Measurements from ENCODE around the gene ERBB2. TPM values are rescaled to one million over a fixed set of nuclear protein-coding genes. Genes with fewer than 3 reads are reported as not detected.
A peak's percentile ranks its signal among the peaks of the same experiment; 100 is the strongest.

ERBB2 gene
- total and polyA plus RNA-seq, 10 of the 15 experiments (the other 5 are each of a cell fraction or from before 2014, with no cell fraction given), result 0.39 to 7.0 (median 4.3) TPM

GRCh38 chr17:39769974-39770587 lies 70.2 kb downstream of the ERBB2 start (continued):
- TF ChIP-seq IKZF1 (conservative IDR thresholded peaks at IDR 0.05), result peak; percentile 87
- peak; percentile 46; the same call in 1 of the 2 replicates for TF ChIP-seq CBX5 (IDR thresholded peaks at IDR 0.05; ENCODE audit: low read depth)
- no peak for TF ChIP-seq NKRF (conservative IDR thresholded peaks at IDR 0.05)
- TF ChIP-seq POLR2AphosphoS5 (IDR thresholded peaks at IDR 0.05; ENCODE audit: low read length), result no peak
- peak; percentile 82; the same call in 1 of the 2 replicates for TF ChIP-seq CBFB (IDR thresholded peaks at IDR 0.05; ENCODE audit: low read depth)
- TF ChIP-seq EP300 (IDR thresholded peaks at IDR 0.05; ENCODE audit: borderline replicate concordance in 1 of 2, control insufficient read depth in 1 of 2, low read depth in 2 of 2, low read length in 2 of 2), result peak; percentile 76 to 92
- TF ChIP-seq MXI1 (IDR thresholded peaks at IDR 0.05; ENCODE audit: low read depth, low read length), result peak; percentile 85
- peak; percentile 83 for TF ChIP-seq NBN (IDR thresholded peaks at IDR 0.05)
- peak; percentile 99 to 100 for TF ChIP-seq BHLHE40 (IDR thresholded peaks at IDR 0.05; ENCODE audit: borderline replicate concordance in 1 of 2, low read depth in 2 of 2, low read length in 1 of 2)
- TF ChIP-seq CEBPZ (IDR thresholded peaks at IDR 0.05; ENCODE audit: low read depth, low read length), result no peak
- 0 out of 2 replicates have a peak, but pooled peaks have one; percentile 30 for TF ChIP-seq ESRRA (IDR thresholded peaks at IDR 0.05; ENCODE audit: low read length)
- no peak for TF ChIP-seq PAX8 (IDR thresholded peaks at IDR 0.05)
- TF ChIP-seq BCL11A (IDR thresholded peaks at IDR 0.05; ENCODE audit: low read depth, low read length), result peak; percentile 73
- TF ChIP-seq RCOR1 (conservative IDR thresholded peaks at IDR 0.05; ENCODE audit: low read depth, low read length), result no peak
- 0 out of 2 replicates have a peak, but pooled peaks have one; percentile 18 for TF ChIP-seq MEF2A (IDR thresholded peaks at IDR 0.05; ENCODE audit: insufficient read depth, low read depth, low read length)
- TF ChIP-seq CTCF (IDR thresholded peaks at IDR 0.05 in 2 of 3, conservative IDR thresholded peaks at IDR 0.05 in 1 of 3; ENCODE audit: control insufficient read depth in 2 of 3, extremely low read depth in 1 of 3, insufficient read depth in 1 of 3, low read depth in 3 of 3, low read length in 3 of 3), result no peak
- peak; percentile 11; the same call in 1 of the 2 replicates for TF ChIP-seq ZNF687 (IDR thresholded peaks at IDR 0.05)
- peak; percentile 76 for TF ChIP-seq TBL1XR1 (IDR thresholded peaks at IDR 0.05; ENCODE audit: low read depth, low read length)
